ENCODE measurements around the gene NUP50.

NUP50 gene

GRCh38 chr22:45163451-45164269 lies at the start of gene NUP50:
NUP50 (plus strand) TSS chr22:45163925; CDS start chr22:45168178, 4,253 bp downstream.
- peak; percentile 98 for DNase-seq

GRCh38 chr22:45120440-45120839 lies 43.3 kb upstream of the NUP50 start:
- no peak for DNase-seq

GRCh38 chr22:45120931-45121330 lies 42.8 kb upstream of the NUP50 start:
- DNase-seq = peak; percentile 12

DNA sequence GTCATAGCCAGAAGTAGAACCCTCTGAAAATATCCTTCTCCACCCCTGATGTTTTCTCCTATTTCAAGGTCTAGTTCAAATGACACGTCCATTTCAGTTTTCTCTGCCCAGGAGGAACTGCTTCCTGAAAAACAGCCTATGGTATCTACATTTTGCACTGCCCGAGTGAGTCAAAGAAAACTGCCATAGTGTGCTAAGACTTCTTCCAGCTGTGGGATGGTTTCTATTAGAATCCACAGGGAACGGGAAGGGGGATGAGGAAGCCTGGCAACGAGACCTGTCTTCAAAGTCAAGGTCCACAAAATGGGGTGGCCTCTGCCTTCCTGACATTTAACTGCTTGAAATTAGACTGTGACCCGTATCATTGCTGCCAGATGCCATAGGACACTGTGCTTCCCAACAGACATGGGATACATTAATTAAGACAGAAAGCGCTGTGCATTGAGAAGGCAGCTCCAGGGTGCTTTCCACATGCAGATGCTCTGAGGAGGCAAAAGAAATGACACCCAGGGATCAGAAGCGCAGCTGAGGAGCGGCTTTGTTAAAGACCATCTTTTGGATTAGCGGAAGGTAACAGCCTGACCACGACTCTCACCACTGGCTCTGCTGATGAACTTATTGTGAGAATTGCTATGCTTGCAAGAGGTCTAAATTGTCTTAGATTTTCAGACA lies 39.4 kb upstream of the NUP50 start:
- no peak for DNase-seq

DNA sequence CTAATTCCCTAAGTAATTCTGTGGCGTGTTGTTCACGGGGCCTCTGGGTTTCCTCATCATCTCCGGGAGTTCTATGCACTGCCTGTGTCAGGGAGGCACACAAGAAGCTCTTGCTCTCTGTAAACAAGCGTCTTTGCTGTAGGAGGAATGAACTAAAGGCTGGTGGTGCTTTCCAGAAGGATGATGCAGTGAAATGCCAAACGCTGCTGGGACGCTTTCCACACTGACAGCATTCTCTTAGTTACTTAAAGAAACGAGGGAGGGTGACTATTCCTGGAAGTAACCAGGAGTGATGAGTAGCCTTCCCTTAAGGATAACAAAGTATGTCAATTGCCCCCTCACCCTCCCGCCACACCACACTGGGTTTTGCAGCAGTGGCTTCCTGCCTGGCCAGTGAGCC lies 38.5 kb upstream of the NUP50 start:
- no peak for DNase-seq

GRCh38 chr22:45127866-45128265 lies 35.9 kb upstream of the NUP50 start:
- no peak for DNase-seq

- DNase-seq = no peak
Observed at GRCh38 chr22:45129703-45130524, 33.8 kb upstream of the NUP50 start.

DNA sequence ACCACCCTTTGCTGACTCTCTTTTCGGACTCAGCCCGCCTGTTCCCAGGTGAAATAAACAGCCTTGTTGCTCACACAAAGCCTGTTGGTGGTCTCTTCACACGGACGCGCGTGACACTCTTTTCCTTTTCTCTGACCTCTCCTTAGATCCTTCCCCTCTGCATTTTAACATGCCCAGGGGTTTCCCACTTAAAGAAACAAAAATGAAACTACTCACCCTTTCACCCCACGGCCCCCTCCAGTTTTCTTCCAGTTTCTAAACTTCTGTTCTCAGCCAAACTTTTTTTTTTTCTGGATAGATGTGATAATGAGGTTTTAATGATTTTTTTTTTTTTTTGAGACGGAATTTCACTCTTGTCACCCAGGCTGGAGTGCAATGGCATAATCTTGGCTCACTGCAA lies 32.8 kb upstream of the NUP50 start:
- DNase-seq = no peak

DNA sequence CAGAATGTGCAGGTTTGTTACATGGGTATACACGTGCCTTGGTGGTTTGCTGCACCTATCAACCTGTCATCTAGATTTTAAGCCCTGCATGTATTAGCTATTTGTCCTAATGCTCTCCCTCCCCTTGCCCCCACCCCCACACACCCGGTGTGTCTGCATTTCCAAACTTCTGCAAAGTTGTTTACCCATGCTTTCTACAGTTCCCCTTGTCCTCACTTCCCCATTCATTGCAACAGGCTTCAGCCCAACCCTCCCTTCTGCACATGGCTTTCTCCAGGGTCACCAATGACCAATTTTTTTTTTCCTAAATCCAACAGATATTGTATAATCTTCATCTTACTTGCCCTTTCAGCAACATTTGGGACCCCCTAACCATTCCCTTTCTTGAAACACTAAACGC lies 32.0 kb upstream of the NUP50 start:
- DNase-seq = no peak

DNA sequence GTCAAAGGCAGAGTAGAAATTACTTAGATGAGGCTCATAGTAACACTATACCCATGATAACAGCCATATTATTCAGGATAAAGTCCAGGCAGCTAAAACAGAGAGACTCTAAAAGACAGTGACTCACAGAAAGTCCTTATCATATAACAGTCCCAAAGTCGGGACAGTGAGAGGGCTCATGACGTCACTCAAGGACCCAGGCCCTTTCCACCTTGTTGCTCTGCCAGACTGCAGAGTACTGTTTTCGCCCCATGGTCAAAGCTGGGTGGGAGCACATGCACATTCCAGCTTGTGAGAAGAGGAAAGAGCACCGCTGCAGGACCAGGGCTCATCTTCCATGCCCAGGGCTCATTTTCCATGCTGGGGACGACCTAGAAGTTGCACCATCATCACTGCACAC lies 29.4 kb upstream of the NUP50 start:
- no peak for DNase-seq

DNA sequence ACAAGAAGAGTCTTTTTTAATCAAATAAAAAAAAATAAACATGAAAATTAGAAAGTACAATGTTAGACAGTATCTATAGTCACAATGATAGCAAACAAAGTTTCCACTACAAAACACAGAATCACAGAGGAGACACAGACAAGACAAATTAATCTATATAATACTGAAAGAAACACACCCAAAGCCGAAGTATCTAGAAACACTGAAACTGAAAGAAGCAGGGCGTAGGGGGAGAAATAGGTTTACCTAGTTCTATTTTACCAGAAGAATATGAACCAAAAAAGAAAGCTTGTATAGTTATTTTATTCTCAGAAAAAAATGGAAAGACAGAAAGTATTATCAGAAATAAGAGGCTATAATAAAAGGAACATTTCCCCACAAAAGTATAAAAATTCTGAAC lies 27.1 kb upstream of the NUP50 start:
- DNase-seq = no peak

- no peak for DNase-seq
Observed at GRCh38 chr22:45139693-45140092, 24.0 kb upstream of the NUP50 start.

- no peak for DNase-seq
Observed at GRCh38 chr22:45142376-45142775, 21.3 kb upstream of the NUP50 start.

GRCh38 chr22:45144916-45145315 lies 18.8 kb upstream of the NUP50 start:
- DNase-seq = no peak

GRCh38 chr22:45149671-45150070 lies 14.1 kb upstream of the NUP50 start:
- no peak for DNase-seq

DNA sequence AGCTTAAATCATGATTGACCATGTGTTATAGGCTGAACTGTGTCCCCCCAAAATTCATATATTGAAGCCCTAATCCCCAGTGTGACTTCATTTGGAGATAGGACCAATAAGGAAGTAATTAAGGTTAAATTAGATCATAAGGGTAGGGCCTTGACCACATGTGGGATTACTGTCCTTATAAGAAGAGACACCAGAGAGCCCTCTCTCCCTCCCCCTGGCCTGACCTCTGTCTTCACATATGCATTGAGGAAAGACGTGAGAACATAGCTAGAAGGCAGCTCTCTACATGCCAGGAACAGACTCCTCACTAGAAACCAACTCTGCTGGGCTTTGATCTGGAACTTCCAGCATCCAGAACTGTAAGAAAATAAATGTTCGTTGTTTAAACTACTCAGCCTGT lies 13.6 kb upstream of the NUP50 start:
- no peak for DNase-seq

DNA sequence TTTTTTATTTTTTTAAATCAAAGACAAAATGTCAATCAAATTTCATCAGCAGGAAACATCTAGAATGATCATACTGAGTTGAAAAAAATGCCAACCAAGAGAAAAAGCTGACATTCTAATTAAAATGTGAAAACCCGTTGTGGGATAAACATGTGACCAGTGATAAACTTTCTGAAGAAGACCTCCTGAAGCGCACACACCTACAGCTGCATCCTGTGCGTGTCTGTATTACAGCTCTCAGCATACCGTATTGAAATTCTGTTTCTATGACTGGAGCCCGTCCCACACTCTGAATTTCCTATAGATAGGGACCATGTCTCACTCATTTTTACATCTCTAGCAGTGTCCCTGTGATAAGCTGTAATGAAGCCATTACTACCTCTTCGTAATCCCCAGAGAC lies 12.2 kb upstream of the NUP50 start:
- DNase-seq = no peak

DNA sequence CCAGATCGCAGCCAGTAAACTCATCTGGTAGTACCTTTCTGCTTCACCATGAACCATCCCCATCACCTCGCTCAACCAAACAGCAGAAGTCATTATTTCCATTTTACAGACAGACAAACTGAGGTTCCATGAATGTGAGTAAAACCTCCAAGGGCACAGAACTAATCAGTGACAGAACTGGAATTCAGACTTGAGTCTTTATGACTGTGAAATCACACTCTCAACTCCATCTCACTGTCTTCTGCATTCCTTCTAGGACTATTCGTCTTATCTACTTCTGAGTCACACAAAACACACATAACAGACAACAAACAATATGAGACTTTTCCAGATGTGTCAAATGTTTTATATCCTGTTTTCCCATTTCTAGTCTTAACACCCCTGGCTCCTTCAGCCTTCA lies 9.3 kb upstream of the NUP50 start:
- DNase-seq = no peak

DNA sequence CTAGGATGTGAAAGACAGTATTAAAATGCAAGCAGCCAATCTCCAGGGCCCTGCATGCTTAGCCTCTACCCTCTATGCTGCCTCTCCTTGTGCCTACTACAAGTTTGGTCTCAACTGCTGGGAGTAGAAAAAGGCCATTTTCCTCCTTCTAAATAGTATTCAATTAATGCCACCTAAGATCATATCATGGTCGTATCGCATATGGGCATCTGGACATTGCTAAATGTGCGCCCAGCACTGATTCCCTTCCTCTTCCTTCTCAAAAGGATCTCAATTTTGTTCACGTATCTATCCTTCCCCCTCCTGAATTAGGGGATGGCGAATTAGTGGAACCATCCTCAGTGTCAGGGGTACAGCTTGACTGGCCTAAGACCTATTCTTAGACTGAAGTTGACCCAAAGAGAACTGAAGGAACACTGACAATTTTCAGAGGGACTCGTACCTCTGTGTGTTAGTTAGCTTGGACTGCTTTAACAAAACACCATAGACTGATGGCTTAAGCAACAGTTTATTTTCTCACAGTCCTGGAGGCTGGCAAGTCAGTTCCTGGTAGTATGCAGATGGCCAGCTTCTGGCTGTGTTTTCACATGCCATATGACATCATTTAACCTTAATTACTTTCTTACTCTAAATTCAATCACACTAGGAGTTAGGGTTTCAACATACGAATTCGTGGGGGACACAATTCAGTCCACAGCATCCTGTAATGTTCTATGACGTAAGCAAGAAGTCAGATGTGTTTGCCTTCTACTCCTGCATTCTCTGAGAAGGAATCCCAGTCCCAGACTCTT lies 8.5 kb upstream of the NUP50 start:
- peak; percentile 15 for DNase-seq

DNA sequence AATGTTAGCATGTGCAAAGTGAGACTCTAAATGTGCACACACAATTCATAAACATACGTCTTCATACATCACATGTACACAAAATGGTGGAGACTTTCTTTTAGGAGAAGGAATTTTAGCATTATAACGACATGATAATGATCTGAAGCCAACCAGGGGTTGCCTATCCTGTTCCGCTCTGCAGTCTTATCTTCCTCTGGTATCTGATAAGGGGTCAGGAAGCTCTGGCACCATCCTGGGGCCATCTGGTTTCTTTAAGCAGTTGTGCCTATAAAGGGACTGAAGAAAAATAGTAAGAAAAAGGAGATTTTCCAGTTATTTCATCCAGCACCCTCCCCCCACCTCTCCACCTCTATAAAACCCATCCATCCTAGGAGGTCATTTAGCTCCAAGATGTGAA lies 5.8 kb upstream of the NUP50 start:
- DNase-seq = no peak

GRCh38 chr22:45159652-45160462 lies 3.9 kb upstream of the NUP50 start:
- no peak for DNase-seq

DNA sequence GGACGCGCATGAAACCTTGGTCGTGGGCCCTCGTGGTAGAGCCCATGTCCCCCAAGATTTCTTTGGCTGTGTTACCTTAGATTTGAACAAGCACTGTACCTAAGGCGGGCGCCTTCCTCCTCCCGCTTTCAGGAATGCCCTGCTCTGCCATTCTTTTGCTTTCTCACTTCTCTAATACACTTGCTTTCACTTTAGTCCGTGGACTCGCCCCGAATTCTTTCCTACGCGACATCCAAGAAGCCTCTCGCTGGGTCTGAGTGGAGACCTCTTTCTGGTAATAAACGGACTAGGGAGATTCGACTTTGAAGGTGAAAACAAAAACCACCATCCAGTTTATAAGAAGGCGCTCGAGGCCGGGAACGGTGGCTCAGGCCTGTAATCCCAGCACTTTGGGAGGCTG lies 1.2 kb upstream of the NUP50 start:
- DNase-seq = no peak
